VCaP (cell line): Measurements from ENCODE around the gene SLC6A6.

ENCODE experiments used
- H3K27ac ChIP-seq: fragments of 450-650 bp; 2 replicates; pipeline ENCODE4 v1.5.1; 2017
- TF ChIP-seq, protein P1 (sequence below): fragments of 450-650 bp; conservative IDR thresholded peaks from 2 replicates; pipeline ENCODE4 v1.5.1; 2017; ENCODE audit warnings: mild to moderate bottlenecking, moderate library complexity

The SLC6A6 gene

DNA sequence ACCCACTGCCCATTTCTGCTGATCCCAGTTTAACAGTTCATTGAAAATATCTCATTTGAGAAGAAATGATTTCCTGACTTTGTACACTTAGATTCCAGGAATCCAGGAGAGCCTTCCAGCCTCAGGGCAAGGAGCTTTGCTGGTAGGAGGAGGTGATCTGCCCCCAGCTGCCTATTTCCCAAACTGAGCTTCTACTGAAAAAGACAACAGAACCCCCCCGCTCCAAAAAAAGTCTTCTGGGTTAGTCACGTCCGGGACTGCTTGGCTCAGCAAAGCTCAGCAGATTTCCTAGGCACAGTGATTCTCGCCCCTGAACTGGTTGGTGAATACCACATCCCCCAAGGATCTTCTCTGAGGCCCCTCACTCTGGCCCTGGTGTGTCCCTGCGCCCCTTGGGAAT, 13.1 kb downstream of the SLC6A6 start:
- no peak overlapping the region for H3K27ac ChIP-seq
- TF ChIP-seq, protein P1, sequence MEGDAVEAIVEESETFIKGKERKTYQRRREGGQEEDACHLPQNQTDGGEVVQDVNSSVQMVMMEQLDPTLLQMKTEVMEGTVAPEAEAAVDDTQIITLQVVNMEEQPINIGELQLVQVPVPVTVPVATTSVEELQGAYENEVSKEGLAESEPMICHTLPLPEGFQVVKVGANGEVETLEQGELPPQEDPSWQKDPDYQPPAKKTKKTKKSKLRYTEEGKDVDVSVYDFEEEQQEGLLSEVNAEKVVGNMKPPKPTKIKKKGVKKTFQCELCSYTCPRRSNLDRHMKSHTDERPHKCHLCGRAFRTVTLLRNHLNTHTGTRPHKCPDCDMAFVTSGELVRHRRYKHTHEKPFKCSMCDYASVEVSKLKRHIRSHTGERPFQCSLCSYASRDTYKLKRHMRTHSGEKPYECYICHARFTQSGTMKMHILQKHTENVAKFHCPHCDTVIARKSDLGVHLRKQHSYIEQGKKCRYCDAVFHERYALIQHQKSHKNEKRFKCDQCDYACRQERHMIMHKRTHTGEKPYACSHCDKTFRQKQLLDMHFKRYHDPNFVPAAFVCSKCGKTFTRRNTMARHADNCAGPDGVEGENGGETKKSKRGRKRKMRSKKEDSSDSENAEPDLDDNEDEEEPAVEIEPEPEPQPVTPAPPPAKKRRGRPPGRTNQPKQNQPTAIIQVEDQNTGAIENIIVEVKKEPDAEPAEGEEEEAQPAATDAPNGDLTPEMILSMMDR: no peak

DNA sequence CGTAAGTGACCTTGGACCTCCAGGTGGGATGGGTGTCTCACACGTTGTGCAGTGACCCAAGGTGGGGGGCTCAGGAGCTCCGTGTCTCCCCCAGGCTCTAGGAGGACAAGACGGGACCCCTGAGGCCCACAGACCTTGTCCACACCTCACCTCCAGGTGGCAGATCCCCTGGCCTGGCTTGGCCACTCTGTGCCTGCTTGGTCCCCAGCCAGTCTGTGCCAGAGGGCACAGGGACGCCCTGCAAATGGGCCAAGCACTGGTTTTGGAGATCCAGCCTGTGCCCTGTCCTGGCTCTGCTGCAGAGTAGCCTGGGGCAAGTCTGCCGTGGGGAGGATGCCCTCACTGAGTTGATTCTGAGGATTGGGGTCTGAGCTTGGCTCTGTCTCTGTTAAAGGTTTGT, 14.0 kb downstream of the SLC6A6 start:
- TF ChIP-seq, protein P1: no peak

DNA sequence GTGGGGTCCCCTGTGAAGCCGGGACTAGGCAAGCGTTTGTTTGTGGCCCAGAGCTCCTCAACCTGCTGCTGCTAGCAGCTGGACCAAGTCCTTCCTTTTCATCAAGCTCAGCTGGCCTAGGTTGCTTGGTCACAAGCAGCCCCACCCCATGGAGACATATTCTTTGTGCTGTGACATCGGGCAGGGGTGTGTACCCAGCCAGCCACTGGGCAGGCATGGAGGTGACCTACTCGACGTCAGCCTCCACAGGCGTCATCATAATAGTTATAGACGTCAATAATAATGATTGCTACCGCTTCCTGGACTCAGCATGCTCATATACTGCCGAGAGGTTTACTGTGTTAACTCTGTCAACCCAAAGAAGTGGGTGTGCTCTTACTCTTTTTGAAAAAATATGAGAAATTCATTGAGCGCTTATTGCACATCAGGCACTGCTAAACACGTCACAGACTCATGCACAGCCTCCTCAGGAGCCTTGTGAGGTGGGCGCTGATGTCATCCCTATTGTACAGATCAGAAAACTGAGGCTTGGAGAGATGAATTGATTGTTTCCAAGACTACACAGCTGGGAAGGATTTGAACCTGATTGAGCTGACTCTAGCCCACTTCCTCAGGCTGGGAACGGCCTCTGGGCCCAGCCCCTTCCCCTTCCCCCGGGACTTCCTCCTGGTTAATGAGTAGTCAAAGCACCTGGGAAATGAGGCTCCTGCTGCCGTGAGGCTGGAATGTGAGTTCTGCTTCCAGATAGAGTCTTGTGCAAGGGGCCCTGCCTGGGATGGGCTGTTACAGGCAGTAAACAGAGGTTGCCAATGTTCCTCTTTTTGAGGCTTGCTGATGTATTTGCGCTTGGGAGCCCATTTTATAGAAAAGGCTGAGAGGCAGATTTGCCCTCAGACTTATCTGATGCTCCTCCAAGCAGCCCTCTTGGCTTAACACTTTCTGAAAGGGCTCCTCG, 16.2 kb downstream of the SLC6A6 start:
- TF ChIP-seq, protein P1: no peak
- peak overlapping the region; percentile 47; the same call in 1 of the 2 replicates for H3K27ac ChIP-seq

More for the DNA sequence above, 14.0 kb downstream of the SLC6A6 start:
- H3K27ac ChIP-seq: no peak overlapping the region

DNA sequence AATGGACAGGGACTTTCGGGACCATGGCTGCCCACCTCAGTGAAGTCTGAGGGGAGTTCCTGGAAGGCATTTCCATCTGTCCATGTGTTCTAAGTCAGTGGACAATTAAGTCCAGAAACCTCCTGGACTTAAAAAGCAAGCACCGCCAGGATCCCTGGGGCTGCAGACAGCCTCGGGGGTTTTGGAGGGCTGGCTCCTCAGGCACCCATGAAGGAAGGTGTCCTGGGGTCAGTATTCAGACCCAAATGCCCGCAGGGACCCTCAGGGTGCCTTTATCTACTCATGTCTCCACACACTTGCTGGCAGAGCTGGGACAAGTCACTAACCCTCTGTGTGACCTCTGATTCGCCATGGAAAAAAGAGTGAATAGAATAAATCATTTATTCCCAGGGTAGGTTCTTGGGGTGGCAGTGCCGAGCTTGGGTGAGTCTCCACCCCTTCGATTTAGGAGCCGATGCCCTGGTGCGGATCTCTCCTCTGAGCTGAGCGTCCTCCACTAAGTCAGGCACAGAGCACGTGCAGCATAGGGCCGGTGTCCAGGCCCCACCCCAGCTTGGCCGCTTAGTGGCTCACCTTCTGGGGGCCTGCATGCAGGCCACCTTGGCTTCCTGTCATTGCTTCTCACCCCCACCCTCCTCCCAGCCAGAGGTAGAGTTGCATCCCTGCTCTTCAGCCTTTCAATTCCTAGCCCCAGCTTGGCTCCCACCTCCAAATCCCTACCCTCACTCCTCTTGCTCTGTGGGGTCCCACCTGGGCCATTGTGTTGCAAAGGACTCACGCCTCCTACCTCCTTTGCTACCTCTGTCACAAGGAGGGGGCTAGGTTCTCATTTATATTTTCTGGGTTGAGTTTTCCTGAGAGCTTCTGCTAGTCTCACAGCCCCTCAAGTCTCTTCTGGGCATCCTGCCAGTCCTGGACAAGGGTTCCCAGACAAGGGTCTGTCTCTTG, 19.9 kb downstream of the SLC6A6 start:
- TF ChIP-seq, protein P1: no peak
- H3K27ac ChIP-seq: no peak overlapping the region

DNA sequence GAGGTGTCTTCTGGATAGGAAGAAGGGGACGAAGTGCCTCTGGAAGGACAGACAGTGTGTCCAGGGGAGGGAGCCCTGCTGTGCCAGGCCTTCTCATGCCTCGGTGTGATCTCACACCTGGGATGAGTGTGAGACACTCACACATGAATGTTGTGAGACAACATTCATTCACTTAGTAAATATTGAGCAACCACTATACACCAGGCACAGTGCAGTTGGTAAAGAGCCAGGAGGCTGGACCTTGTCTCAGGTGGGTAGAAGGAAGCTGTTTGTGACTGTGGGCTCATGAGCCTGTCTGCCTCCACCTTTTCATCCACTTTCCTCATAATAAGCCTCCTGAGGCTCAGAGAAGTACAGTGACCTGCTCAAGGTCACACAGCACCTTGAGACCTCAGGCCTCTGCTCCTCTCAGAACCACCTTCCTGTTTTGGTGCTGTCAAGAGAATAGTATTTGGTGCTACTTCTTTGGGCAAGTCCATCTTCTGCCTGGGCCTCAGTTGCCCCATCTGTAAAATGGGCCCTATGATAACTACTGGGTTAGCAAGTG, 20.9 kb downstream of the SLC6A6 start:
- TF ChIP-seq, protein P1: no peak
- H3K27ac ChIP-seq: no peak overlapping the region

DNA sequence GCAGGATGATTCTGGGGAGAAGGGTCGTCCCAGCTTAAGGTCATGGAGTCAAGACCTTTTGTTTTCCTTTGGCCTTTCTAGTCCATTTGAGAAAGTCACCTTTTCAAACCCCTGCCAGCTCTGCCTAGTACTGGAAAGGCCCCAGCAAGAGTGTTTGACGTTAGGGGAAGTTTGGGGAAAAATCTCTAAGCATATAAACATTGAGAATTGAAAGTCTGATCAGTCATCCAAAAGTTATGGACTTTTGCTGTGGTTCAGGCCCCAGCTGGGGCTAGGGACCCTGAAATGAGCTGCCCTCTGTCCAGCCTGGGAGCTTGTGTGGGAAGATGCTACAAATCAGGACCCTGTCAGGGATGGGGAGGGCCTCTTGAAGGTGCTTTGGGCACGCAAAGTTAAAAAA, 21.6 kb downstream of the SLC6A6 start:
- no peak overlapping the region for H3K27ac ChIP-seq
- TF ChIP-seq, protein P1: no peak
